HepG2 (cell line): ENCODE data around the gene NKX1-2. TPM values are rescaled to one million over a fixed set of nuclear protein-coding genes. Genes with fewer than 3 reads are reported as not detected.
A peak's percentile ranks its signal among the peaks of the same experiment; 100 is the strongest.

ENCODE experiments used
- ATAC-seq: fragments of 200-7000 bp; cut with Tn5 transposase; 3 replicates; pipeline ENCODE4 v1.9.1; 2020; ENCODE audit warnings: mild to moderate bottlenecking, moderate library complexity
- Bru-seq: library from RNA; stranded (reverse); fragments of 400-500 nt; gene quantifications from one replicate; lab custom pipeline; 2021; lab: Mats Ljungman, UMichigan
- BruChase-seq, 2 experiments: library from RNA; stranded (reverse); fragments of 400-500 nt; gene quantifications; one replicate each; lab custom pipeline; 2021; lab: Mats Ljungman, UMichigan
- BruUV-seq: library from RNA; stranded (reverse); fragments of 400-500 nt; replicated peaks from 2 replicates; lab custom pipeline; 2021; lab: Mats Ljungman, UMichigan
- CTCF ChIA-PET: fragments of 300-600 bp; formaldehyde crosslinking; extraction: SDS; loops from one replicate; lab custom pipeline; 2021; ENCODE audit warnings: low total read pairs, inconsistent platforms, low intra/inter-chr PET ratio; lab: Yijun Ruan, JAX
- POLR2A ChIA-PET: fragments of 350-600 bp; sonication (Branson Sonifier 250); formaldehyde crosslinking; loops from one replicate; lab custom pipeline; 2020; ENCODE audit warnings: antibody characterized with exemption, inconsistent platforms; lab: Yijun Ruan, JAX
- DNase-seq: peaks from one replicate; pipeline ENCODE4 v3.0.0-alpha.2; 2015; ENCODE audit warnings: low spot score
- FAIRE-seq: peaks from 3 replicates; lab custom pipeline; 2011; peaks lifted over from hg19 to GRCh38; lab: Jason Lieb, UNC
- H2AFZ ChIP-seq: one replicate; pipeline ENCODE4 v1.6.1; 2011; ENCODE audit warnings: low read length, inconsistent platforms
- H3K27ac ChIP-seq: fragments of 300-600 bp; 3 replicates; pipeline ENCODE4 v1.8.0; 2011; ENCODE audit warnings: mixed run types, mild to moderate bottlenecking, mixed read lengths, low read length, inconsistent platforms; ENCODE audit not compliant: insufficient read depth; ENCODE audit errors: extremely low read length
- H3K27me3 ChIP-seq, 2 experiments: fragments of 200-600 bp in 1 of 2; 2 replicates in 1 of 2; 3 replicates in 1 of 2; pipeline versions ENCODE4 v1.6.0 to v1.8.0; 2011; ENCODE audit warnings: low read length in 2 of 2, mild to moderate bottlenecking in 2 of 2, moderate library complexity in 2 of 2, inconsistent platforms in 1 of 2; ENCODE audit not compliant: insufficient read depth in 2 of 2, control insufficient read depth in 1 of 2
- H3K36me3 ChIP-seq, 2 experiments: fragments of 200-600 bp in 1 of 2; replicated peaks in 1 of 2; 2 replicates in 1 of 2; 3 replicates in 1 of 2; pipeline versions ENCODE4 v1.5.1 to v1.8.0; 2011; ENCODE audit warnings: low read length in 2 of 2, inconsistent platforms in 1 of 2; ENCODE audit not compliant: insufficient read depth in 2 of 2, control insufficient read depth in 1 of 2
- H3K4me1 ChIP-seq: 2 replicates; pipeline ENCODE4 v1.5.1; 2012; ENCODE audit warnings: low read length, inconsistent platforms; ENCODE audit not compliant: insufficient read depth
- H3K4me2 ChIP-seq: 2 replicates; pipeline ENCODE4 v1.6.0; 2011; ENCODE audit warnings: low read depth, low read length, inconsistent platforms
- H3K4me3 ChIP-seq, 3 experiments: fragments of 200-600 bp in 1 of 3; sonication (generic), shearing (Covaris generic) in 1 of 3; replicated peaks in 1 of 3; 2 replicates each; pipeline ENCODE4 v1.5.1; 2011 to 2016; ENCODE audit warnings: low read length in 3 of 3, inconsistent platforms in 2 of 3, low read depth in 2 of 3, mild to moderate bottlenecking in 2 of 3, control low read depth in 1 of 3, mixed read lengths in 1 of 3; ENCODE audit not compliant: insufficient read depth in 1 of 3
- H3K79me2 ChIP-seq: one replicate; pipeline ENCODE4 v1.6.1; 2011; ENCODE audit warnings: low read length, inconsistent platforms; ENCODE audit not compliant: insufficient read depth
- H3K9ac ChIP-seq: 2 replicates; pipeline ENCODE4 v1.6.0; 2011; ENCODE audit warnings: mild to moderate bottlenecking, low read depth, low read length, inconsistent platforms; ENCODE audit not compliant: insufficient read depth
- H3K9me3 ChIP-seq: 2 replicates; pipeline ENCODE4 v1.5.1; 2012; ENCODE audit warnings: mild to moderate bottlenecking, low read length
- H4K20me1 ChIP-seq: 2 replicates; pipeline ENCODE4 v1.6.0; 2011; ENCODE audit warnings: inconsistent platforms, mild to moderate bottlenecking, low read length, moderate library complexity; ENCODE audit not compliant: insufficient read depth
- PAX8 ChIP-seq: sonication (generic); formaldehyde crosslinking; IDR thresholded peaks from 2 replicates; pipeline ENCODE4 v1.8.0; 2022; ENCODE audit warnings: mild to moderate bottlenecking, missing genetic modification reagents, borderline replicate concordance
- SNAI1 ChIP-seq: sonication (generic); formaldehyde crosslinking; IDR thresholded peaks from 2 replicates; pipeline ENCODE4 v1.5.0; 2020; ENCODE audit warnings: mild to moderate bottlenecking, missing genetic modification reagents, borderline replicate concordance
- TRIM22 ChIP-seq: fragments of 450-650 bp; IDR thresholded peaks from 2 replicates; pipeline ENCODE4 v1.6.1; 2017
- ZNF280D ChIP-seq: sonication (generic); formaldehyde crosslinking; IDR thresholded peaks from 2 replicates; pipeline ENCODE4 v1.5.1; 2020; ENCODE audit warnings: mild to moderate bottlenecking, missing genetic modification reagents
- ZNF282 ChIP-seq: fragments of 450-650 bp; IDR thresholded peaks from 2 replicates; pipeline ENCODE4 v1.6.1; 2018; ENCODE audit not compliant: partially characterized antibody
- WGBS: methylation state at CpG from one replicate; pipeline ENCODE4 v1.1.6; 2017; ENCODE audit warnings: low lambda C conversion rate; 5-methylcytosine and 5-hydroxymethylcytosine counted together
- in situ Hi-C: cut with HindIII; loops from 2 replicates; pipeline ENCODE4 v1.10.0; 2017; ENCODE audit warnings: low pct_unique_long_range_greater_than_20kb; ENCODE audit not compliant: extremely low pct_ligation_motif_present
- intact Hi-C: fragments of 100-400 bp; cut with micrococcal nuclease; formaldehyde crosslinking; loops from one replicate; pipeline ENCODE4 v1.10.0; 2022; ENCODE audit not compliant: unreplicated experiment
- long read RNA-seq, 2 experiments: library from RNA in 1 of 2; library from polyadenylated mRNA in 1 of 2; stranded (forward) in 1 of 2; unstranded in 1 of 2; transcript quantifications; one replicate each; pipeline ENCODE4 v2.0.0, GENCODE V29; 2019 to 2022
- polyA minus RNA-seq, 3 experiments: library from RNA; depleted of rRNA, polyadenylated mRNA; stranded (reverse); fragments of >200 nt; gene quantifications; 2 replicates each; pipeline ENCODE4 v1.2.3, GENCODE V29; 2011; ENCODE audit warnings: low replicate concordance in 1 of 3
- polyA plus RNA-seq, 8 experiments: library from polyadenylated mRNA; depleted of rRNA in 3 of 8; stranded (reverse) in 7 of 8; unstranded in 1 of 8; fragments of >200 nt; fragmentation: Illumina TruSeq in 4 of 8; extraction: Trizol in 4 of 8; gene quantifications; 2 replicates each; pipeline versions ENCODE4 v1.2.1 to v1.2.3, GENCODE V29; 2011 to 2016; ENCODE audit warnings: low read depth in 4 of 8, missing spikeins in 1 of 8, mixed read lengths in 1 of 8; ENCODE audit not compliant: insufficient read depth in 1 of 8
- total RNA-seq, 5 experiments: library from RNA; depleted of rRNA; stranded (reverse); fragments of >200 nt; fragmentation: Illumina TruSeq; extraction: Trizol; gene quantifications; 2 replicates each; pipeline ENCODE4 v1.2.3, GENCODE V29; 2016; ENCODE audit warnings: low read depth in 1 of 5
- TF ChIP-seq, protein P1 (sequence below): sonication (generic); formaldehyde crosslinking; IDR thresholded peaks from 2 replicates; pipeline ENCODE4 v1.5.0; 2020; ENCODE audit warnings: mild to moderate bottlenecking, missing genetic modification reagents, moderate library complexity
- TF ChIP-seq, protein P2 (sequence below): sonication (generic); formaldehyde crosslinking; IDR thresholded peaks from 2 replicates; pipeline ENCODE4 v1.8.1; 2023; ENCODE audit warnings: missing genetic modification reagents, inconsistent platforms, borderline replicate concordance

Gene NKX1-2
- not detected in 2 replicates for total RNA-seq (2016; rRNA removed; fragmentation: Illumina TruSeq; extraction: Trizol)
- total RNA-seq (2016; cell fraction: cytosol; rRNA removed; fragmentation: Illumina TruSeq; extraction: Trizol; ENCODE audit: low read depth) = not detected in 2 replicates
- not detected in 2 replicates for total RNA-seq (2016; cell fraction: insoluble cytoplasmic fraction; rRNA removed; fragmentation: Illumina TruSeq; extraction: Trizol)
- total RNA-seq (2016; cell fraction: membrane; rRNA removed; fragmentation: Illumina TruSeq; extraction: Trizol) = not detected in 2 replicates
- not detected in 2 replicates for total RNA-seq (2016; cell fraction: nucleus; rRNA removed; fragmentation: Illumina TruSeq; extraction: Trizol)
- polyA plus RNA-seq (2011; rRNA removed) = not detected in 2 replicates
- not detected in 2 replicates for polyA plus RNA-seq (2011; cell fraction: cytosol; rRNA removed)
- polyA plus RNA-seq (2011; cell fraction: nucleus; rRNA removed) = not detected in 2 replicates
- not detected in 2 replicates for polyA plus RNA-seq (2012)
- polyA plus RNA-seq (2016; cell fraction: cytosol; fragmentation: Illumina TruSeq; extraction: Trizol; ENCODE audit: low read depth) = not detected in 2 replicates
- not detected in 2 replicates for polyA plus RNA-seq (2016; cell fraction: insoluble cytoplasmic fraction; fragmentation: Illumina TruSeq; extraction: Trizol; ENCODE audit: low read depth)
- polyA plus RNA-seq (2016; cell fraction: membrane; fragmentation: Illumina TruSeq; extraction: Trizol; ENCODE audit: low read depth) = not detected in 2 replicates
- polyA plus RNA-seq (2016; cell fraction: nucleus; fragmentation: Illumina TruSeq; extraction: Trizol; ENCODE audit: insufficient read depth, low read depth) = not detected in 2 replicates
- not detected in 2 replicates for polyA minus RNA-seq (2011; rRNA and poly(A)+ RNA removed; ENCODE audit: low replicate concordance)
- polyA minus RNA-seq (2011; cell fraction: cytosol; rRNA and poly(A)+ RNA removed) = not detected in 2 replicates
- not detected in 2 replicates for polyA minus RNA-seq (2011; cell fraction: nucleus; rRNA and poly(A)+ RNA removed)
- not detected for Bru-seq, nascent RNA
- not detected for BruChase-seq, experiment 1, labeled RNA remaining after a 6-hour chase
- BruChase-seq, experiment 2, labeled RNA remaining after a 2-hour chase = not detected
- long read RNA-seq, experiment 1 = 0 reads
- long read RNA-seq, experiment 2 = 0 reads

DNA sequence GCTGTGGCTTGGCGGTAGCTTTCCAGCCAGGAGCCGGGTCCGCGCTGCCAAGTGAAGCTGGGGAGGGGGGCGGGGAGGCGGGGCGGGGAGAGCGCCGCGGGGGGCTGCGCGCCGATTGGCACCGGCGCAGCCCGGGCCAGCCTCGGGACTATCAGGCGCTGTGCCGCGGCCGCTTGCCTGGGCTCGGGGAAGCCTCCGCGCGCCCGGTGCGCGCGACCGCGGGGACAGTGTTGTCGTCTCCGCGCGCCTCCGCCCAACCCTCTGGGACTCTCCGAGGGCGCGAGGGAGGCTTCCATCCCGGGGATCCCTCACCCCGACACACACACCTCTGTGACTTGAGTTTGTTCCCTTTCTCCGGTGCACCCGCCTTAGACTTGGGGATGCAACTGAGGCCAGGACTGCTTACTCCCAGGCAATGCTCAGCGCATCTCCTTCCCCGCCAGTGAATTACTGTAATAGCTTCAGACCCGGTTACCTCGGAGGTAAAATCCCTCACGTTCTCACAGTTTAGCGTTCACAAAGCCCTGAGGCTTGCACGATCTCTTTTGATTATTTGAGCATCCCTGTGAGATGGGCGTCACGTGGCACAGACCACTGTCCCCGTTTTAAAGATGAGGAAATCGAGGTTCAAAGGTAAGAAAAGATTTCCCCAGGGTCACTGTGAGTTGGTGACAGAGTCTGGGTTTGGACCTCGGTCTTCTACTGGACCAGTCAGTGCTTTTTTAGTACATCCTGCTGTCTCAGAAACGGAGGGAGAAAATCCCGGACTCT, at the start of gene NKX1-2:
Gene NKX1-2, minus strand, starts transcription at position 24 of the 771 bp plus-strand sequence. CDS start 92 bp downstream, outside the sequence.
- WGBS = 5% methylated on average over 21 of the region's 57 CpGs
- H3K27ac ChIP-seq = no peak within 1 kb of the TSS
- DNase-seq (no peak), ATAC-seq (peak; percentile 47), FAIRE-seq (no peak)
- intact Hi-C loops = no loop called here
- H3K27me3 ChIP-seq = peaks cover 13 to 70% of the 10 kb centered on the region in 2 experiments
- no peaks in the 10 kb centered on the region for H4K20me1 ChIP-seq
- H3K79me2 ChIP-seq = no peaks in the 10 kb centered on the region
- H3K36me3 ChIP-seq = no peaks in the 10 kb centered on the region
- POLR2A ChIA-PET = interaction anchor here (1.4 kb wide), 1 partner anchor 11 kb away, joined by 3 read pairs; the partner anchor contains the start of gene LHPP
- CTCF ChIA-PET = no interaction called here
- peak within 1 kb of the TSS; percentile 45 for H3K4me2 ChIP-seq
- in situ Hi-C loops = no loop called here
- H3K9me3 ChIP-seq = no peaks in the 10 kb centered on the region
- H2AFZ ChIP-seq = no peak within 1 kb of the TSS
- no TSS peak for BruUV-seq
- no peak within 1 kb of the TSS for H3K9ac ChIP-seq
- peaks cover 20% of the 10 kb centered on the region for H3K4me1 ChIP-seq
- H3K4me3 ChIP-seq = peak within 1 kb of the TSS in 2 of 3 experiments; percentile 16 to 52; a peak in 3 of 6 replicates
- TF ChIP-seq ZNF280D (no peak), SNAI1 (CRISPR knock-in tag) (no peak), ZNF282 (no peak), TRIM22 (no peak), PAX8 (CRISPR knock-in tag) (no peak)
- TF ChIP-seq, protein P1, sequence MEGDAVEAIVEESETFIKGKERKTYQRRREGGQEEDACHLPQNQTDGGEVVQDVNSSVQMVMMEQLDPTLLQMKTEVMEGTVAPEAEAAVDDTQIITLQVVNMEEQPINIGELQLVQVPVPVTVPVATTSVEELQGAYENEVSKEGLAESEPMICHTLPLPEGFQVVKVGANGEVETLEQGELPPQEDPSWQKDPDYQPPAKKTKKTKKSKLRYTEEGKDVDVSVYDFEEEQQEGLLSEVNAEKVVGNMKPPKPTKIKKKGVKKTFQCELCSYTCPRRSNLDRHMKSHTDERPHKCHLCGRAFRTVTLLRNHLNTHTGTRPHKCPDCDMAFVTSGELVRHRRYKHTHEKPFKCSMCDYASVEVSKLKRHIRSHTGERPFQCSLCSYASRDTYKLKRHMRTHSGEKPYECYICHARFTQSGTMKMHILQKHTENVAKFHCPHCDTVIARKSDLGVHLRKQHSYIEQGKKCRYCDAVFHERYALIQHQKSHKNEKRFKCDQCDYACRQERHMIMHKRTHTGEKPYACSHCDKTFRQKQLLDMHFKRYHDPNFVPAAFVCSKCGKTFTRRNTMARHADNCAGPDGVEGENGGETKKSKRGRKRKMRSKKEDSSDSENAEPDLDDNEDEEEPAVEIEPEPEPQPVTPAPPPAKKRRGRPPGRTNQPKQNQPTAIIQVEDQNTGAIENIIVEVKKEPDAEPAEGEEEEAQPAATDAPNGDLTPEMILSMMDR (CRISPR knock-in tag) = no peak
- TF ChIP-seq, protein P2, sequence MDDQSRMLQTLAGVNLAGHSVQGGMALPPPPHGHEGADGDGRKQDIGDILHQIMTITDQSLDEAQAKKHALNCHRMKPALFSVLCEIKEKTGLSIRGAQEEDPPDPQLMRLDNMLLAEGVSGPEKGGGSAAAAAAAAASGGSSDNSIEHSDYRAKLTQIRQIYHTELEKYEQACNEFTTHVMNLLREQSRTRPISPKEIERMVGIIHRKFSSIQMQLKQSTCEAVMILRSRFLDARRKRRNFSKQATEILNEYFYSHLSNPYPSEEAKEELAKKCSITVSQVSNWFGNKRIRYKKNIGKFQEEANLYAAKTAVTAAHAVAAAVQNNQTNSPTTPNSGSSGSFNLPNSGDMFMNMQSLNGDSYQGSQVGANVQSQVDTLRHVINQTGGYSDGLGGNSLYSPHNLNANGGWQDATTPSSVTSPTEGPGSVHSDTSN = no peak
